Measurements from ENCODE around the gene SLC16A2.

The SLC16A2 gene

GRCh38 chrX:74438764-74439163 lies 17.5 kb downstream of the SLC16A2 start:
- H3K4me3 ChIP-seq (ENCODE audit: low read depth in 1 of 2, low read length in 2 of 2) = no peak overlapping the region
- H3K27me3 ChIP-seq (ENCODE audit: control insufficient read depth in 1 of 2, insufficient read depth in 2 of 2, low read length in 2 of 2) = no peaks in the 10 kb centered on the region
- H3K9ac ChIP-seq (ENCODE audit: low read depth in 1 of 2, low read length in 2 of 2) = no peak overlapping the region
- H3K36me3 ChIP-seq (ENCODE audit: control insufficient read depth in 1 of 2, insufficient read depth in 2 of 2, low read length in 2 of 2) = no peaks in the 10 kb centered on the region
- H3K9me3 ChIP-seq (ENCODE audit: control insufficient read depth in 1 of 2, low read length in 2 of 2) = no peaks in the 10 kb centered on the region
- no peak overlapping the region for H3K27ac ChIP-seq (ENCODE audit: low read depth, low read length)
- no peaks in the 10 kb centered on the region for H3K4me1 ChIP-seq (ENCODE audit: control insufficient read depth in 1 of 2, insufficient read depth in 2 of 2, low read length in 2 of 2)

DNA sequence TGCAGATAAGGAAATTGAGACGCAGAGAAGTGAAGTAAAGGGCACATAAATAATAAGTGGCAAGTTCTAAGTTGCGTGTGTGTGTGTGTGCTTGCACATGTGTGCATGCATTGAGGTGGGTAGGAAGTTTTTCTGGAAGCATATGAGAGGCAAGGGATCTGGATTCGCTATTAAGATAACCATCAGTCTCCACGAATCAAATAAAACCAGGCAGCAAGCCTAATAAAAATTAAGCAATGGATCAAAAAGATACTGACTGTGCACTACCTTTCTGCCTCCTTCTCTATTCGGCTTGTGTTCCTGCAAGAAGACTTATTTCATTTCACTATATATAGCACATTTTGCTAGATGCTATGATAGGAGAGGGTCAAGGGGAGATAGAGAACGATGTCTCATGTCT lies 23.8 kb downstream of the SLC16A2 start:
- Histone ChIP-seq H3K4me3 (ENCODE audit: low read depth in 1 of 2, low read length in 2 of 2) (no peak overlapping the region), H3K27me3 (ENCODE audit: control insufficient read depth in 1 of 2, insufficient read depth in 2 of 2, low read length in 2 of 2) (no peaks in the 10 kb centered on the region), H3K4me1 (ENCODE audit: control insufficient read depth in 1 of 2, insufficient read depth in 2 of 2, low read length in 2 of 2) (no peaks in the 10 kb centered on the region)

GRCh38 chrX:74446876-74447275 lies 25.6 kb downstream of the SLC16A2 start:
- Histone ChIP-seq H3K9me3 (ENCODE audit: control insufficient read depth in 1 of 2, low read length in 2 of 2) (no peaks in the 10 kb centered on the region), H3K36me3 (ENCODE audit: control insufficient read depth in 1 of 2, insufficient read depth in 2 of 2, low read length in 2 of 2) (no peaks in the 10 kb centered on the region), H3K27ac (ENCODE audit: low read depth, low read length) (no peak overlapping the region), H3K4me1 (ENCODE audit: control insufficient read depth in 1 of 2, insufficient read depth in 2 of 2, low read length in 2 of 2) (no peaks in the 10 kb centered on the region), H3K27me3 (ENCODE audit: control insufficient read depth in 1 of 2, insufficient read depth in 2 of 2, low read length in 2 of 2) (no peaks in the 10 kb centered on the region), H3K9ac (ENCODE audit: low read depth in 1 of 2, low read length in 2 of 2) (no peak overlapping the region), H3K4me3 (ENCODE audit: low read depth in 1 of 2, low read length in 2 of 2) (no peak overlapping the region)

More for the DNA sequence above, 23.8 kb downstream of the SLC16A2 start:
- no peaks in the 10 kb centered on the region for H3K9me3 ChIP-seq (ENCODE audit: control insufficient read depth in 1 of 2, low read length in 2 of 2)
- no peak overlapping the region for H3K27ac ChIP-seq (ENCODE audit: low read depth, low read length)
- no peaks in the 10 kb centered on the region for H3K36me3 ChIP-seq (ENCODE audit: control insufficient read depth in 1 of 2, insufficient read depth in 2 of 2, low read length in 2 of 2)
- no peak overlapping the region for H3K9ac ChIP-seq (ENCODE audit: low read depth in 1 of 2, low read length in 2 of 2)

- Histone ChIP-seq H3K9me3 (ENCODE audit: control insufficient read depth in 1 of 2, low read length in 2 of 2) (no peaks in the 10 kb centered on the region), H3K27ac (ENCODE audit: low read depth, low read length) (no peak overlapping the region), H3K4me3 (ENCODE audit: low read depth in 1 of 2, low read length in 2 of 2) (no peak overlapping the region), H3K27me3 (ENCODE audit: control insufficient read depth in 1 of 2, insufficient read depth in 2 of 2, low read length in 2 of 2) (no peaks in the 10 kb centered on the region), H3K36me3 (ENCODE audit: control insufficient read depth in 1 of 2, insufficient read depth in 2 of 2, low read length in 2 of 2) (no peaks in the 10 kb centered on the region), H3K4me1 (ENCODE audit: control insufficient read depth in 1 of 2, insufficient read depth in 2 of 2, low read length in 2 of 2) (no peaks in the 10 kb centered on the region), H3K9ac (ENCODE audit: low read depth in 1 of 2, low read length in 2 of 2) (no peak overlapping the region)
Observed at GRCh38 chrX:74448669-74449068, 27.4 kb downstream of the SLC16A2 start.

GRCh38 chrX:74449322-74449936 lies 28.1 kb downstream of the SLC16A2 start:
- Histone ChIP-seq H3K27me3 (ENCODE audit: control insufficient read depth in 1 of 2, insufficient read depth in 2 of 2, low read length in 2 of 2) (no peaks in the 10 kb centered on the region), H3K9me3 (ENCODE audit: control insufficient read depth in 1 of 2, low read length in 2 of 2) (no peaks in the 10 kb centered on the region), H3K9ac (ENCODE audit: low read depth in 1 of 2, low read length in 2 of 2) (no peak overlapping the region), H3K27ac (ENCODE audit: low read depth, low read length) (no peak overlapping the region), H3K4me3 (ENCODE audit: low read depth in 1 of 2, low read length in 2 of 2) (no peak overlapping the region), H3K4me1 (ENCODE audit: control insufficient read depth in 1 of 2, insufficient read depth in 2 of 2, low read length in 2 of 2) (no peaks in the 10 kb centered on the region), H3K36me3 (ENCODE audit: control insufficient read depth in 1 of 2, insufficient read depth in 2 of 2, low read length in 2 of 2) (no peaks in the 10 kb centered on the region)

- Histone ChIP-seq H3K4me1 (ENCODE audit: control insufficient read depth in 1 of 2, insufficient read depth in 2 of 2, low read length in 2 of 2) (no peaks in the 10 kb centered on the region), H3K9ac (ENCODE audit: low read depth in 1 of 2, low read length in 2 of 2) (no peak overlapping the region), H3K9me3 (ENCODE audit: control insufficient read depth in 1 of 2, low read length in 2 of 2) (no peaks in the 10 kb centered on the region), H3K27ac (ENCODE audit: low read depth, low read length) (no peak overlapping the region), H3K4me3 (ENCODE audit: low read depth in 1 of 2, low read length in 2 of 2) (no peak overlapping the region), H3K27me3 (ENCODE audit: control insufficient read depth in 1 of 2, insufficient read depth in 2 of 2, low read length in 2 of 2) (no peaks in the 10 kb centered on the region), H3K36me3 (ENCODE audit: control insufficient read depth in 1 of 2, insufficient read depth in 2 of 2, low read length in 2 of 2) (no peaks in the 10 kb centered on the region)
Observed at GRCh38 chrX:74449937-74450330, 28.6 kb downstream of the SLC16A2 start.

- no peaks in the 10 kb centered on the region for H3K27me3 ChIP-seq (ENCODE audit: control insufficient read depth in 1 of 2, insufficient read depth in 2 of 2, low read length in 2 of 2)
- no peaks in the 10 kb centered on the region for H3K9me3 ChIP-seq (ENCODE audit: control insufficient read depth in 1 of 2, low read length in 2 of 2)
- H3K27ac ChIP-seq (ENCODE audit: low read depth, low read length) = no peak overlapping the region
- no peaks in the 10 kb centered on the region for H3K4me1 ChIP-seq (ENCODE audit: control insufficient read depth in 1 of 2, insufficient read depth in 2 of 2, low read length in 2 of 2)
- H3K9ac ChIP-seq (ENCODE audit: low read depth in 1 of 2, low read length in 2 of 2) = no peak overlapping the region
- H3K4me3 ChIP-seq (ENCODE audit: low read depth in 1 of 2, low read length in 2 of 2) = no peak overlapping the region
- no peaks in the 10 kb centered on the region for H3K36me3 ChIP-seq (ENCODE audit: control insufficient read depth in 1 of 2, insufficient read depth in 2 of 2, low read length in 2 of 2)
Observed at GRCh38 chrX:74450803-74451449, 29.6 kb downstream of the SLC16A2 start.

- H3K27ac ChIP-seq (ENCODE audit: low read depth, low read length) = no peak overlapping the region
- no peaks in the 10 kb centered on the region for H3K36me3 ChIP-seq (ENCODE audit: control insufficient read depth in 1 of 2, insufficient read depth in 2 of 2, low read length in 2 of 2)
- H3K4me3 ChIP-seq (ENCODE audit: low read depth in 1 of 2, low read length in 2 of 2) = no peak overlapping the region
- no peaks in the 10 kb centered on the region for H3K27me3 ChIP-seq (ENCODE audit: control insufficient read depth in 1 of 2, insufficient read depth in 2 of 2, low read length in 2 of 2)
- H3K4me1 ChIP-seq (ENCODE audit: control insufficient read depth in 1 of 2, insufficient read depth in 2 of 2, low read length in 2 of 2) = no peaks in the 10 kb centered on the region
- H3K9me3 ChIP-seq (ENCODE audit: control insufficient read depth in 1 of 2, low read length in 2 of 2) = no peaks in the 10 kb centered on the region
- H3K9ac ChIP-seq (ENCODE audit: low read depth in 1 of 2, low read length in 2 of 2) = no peak overlapping the region
Observed at GRCh38 chrX:74451450-74452198, 30.3 kb downstream of the SLC16A2 start.

DNA sequence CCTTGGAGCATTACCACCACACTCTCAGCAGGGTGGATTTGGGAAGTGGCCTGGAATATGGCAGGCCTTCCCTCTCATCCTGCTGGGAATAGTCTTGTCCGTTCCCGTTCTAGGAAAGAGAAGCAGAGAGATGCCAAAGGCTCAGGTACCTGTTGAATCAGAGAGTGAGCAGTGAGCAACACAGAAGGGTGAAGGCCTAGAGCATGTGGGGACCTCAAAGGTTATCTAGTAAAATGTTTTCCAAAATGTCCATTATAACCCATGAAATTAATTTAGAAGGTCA lies 30.8 kb downstream of the SLC16A2 start:
- Histone ChIP-seq H3K4me3 (ENCODE audit: low read depth in 1 of 2, low read length in 2 of 2) (no peak overlapping the region), H3K27ac (ENCODE audit: low read depth, low read length) (no peak overlapping the region), H3K27me3 (ENCODE audit: control insufficient read depth in 1 of 2, insufficient read depth in 2 of 2, low read length in 2 of 2) (no peaks in the 10 kb centered on the region), H3K36me3 (ENCODE audit: control insufficient read depth in 1 of 2, insufficient read depth in 2 of 2, low read length in 2 of 2) (no peaks in the 10 kb centered on the region), H3K9ac (ENCODE audit: low read depth in 1 of 2, low read length in 2 of 2) (no peak overlapping the region), H3K9me3 (ENCODE audit: control insufficient read depth in 1 of 2, low read length in 2 of 2) (no peaks in the 10 kb centered on the region), H3K4me1 (ENCODE audit: control insufficient read depth in 1 of 2, insufficient read depth in 2 of 2, low read length in 2 of 2) (no peaks in the 10 kb centered on the region)

DNA sequence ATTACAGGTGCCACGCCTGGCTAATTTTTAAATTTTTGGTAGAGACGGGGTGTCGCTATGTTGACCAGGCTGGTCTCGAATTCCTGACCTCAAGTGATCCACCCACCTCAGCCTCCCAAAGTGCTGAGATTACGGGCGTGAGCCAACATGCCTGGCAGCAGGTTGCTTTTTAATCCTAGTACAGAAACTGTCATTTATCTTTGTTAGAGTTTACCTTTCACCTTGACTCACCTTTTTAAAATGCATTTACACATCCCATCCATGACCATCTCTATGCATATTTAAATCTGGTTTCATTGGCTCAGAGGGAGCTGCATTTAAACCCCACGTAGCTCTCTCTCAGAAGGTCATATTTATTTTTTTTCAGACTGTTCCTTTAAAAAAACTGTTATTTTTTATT lies 31.9 kb downstream of the SLC16A2 start:
- no peaks in the 10 kb centered on the region for H3K4me1 ChIP-seq (ENCODE audit: control insufficient read depth in 1 of 2, insufficient read depth in 2 of 2, low read length in 2 of 2)
- H3K4me3 ChIP-seq (ENCODE audit: low read depth in 1 of 2, low read length in 2 of 2) = no peak overlapping the region
- H3K27me3 ChIP-seq (ENCODE audit: control insufficient read depth in 1 of 2, insufficient read depth in 2 of 2, low read length in 2 of 2) = no peaks in the 10 kb centered on the region
- no peak overlapping the region for H3K9ac ChIP-seq (ENCODE audit: low read depth in 1 of 2, low read length in 2 of 2)
- no peaks in the 10 kb centered on the region for H3K9me3 ChIP-seq (ENCODE audit: control insufficient read depth in 1 of 2, low read length in 2 of 2)
- H3K27ac ChIP-seq (ENCODE audit: low read depth, low read length) = no peak overlapping the region
- no peaks in the 10 kb centered on the region for H3K36me3 ChIP-seq (ENCODE audit: control insufficient read depth in 1 of 2, insufficient read depth in 2 of 2, low read length in 2 of 2)
